ENCODE data around the gene ABLIM2. TPM values are rescaled to one million over a fixed set of nuclear protein-coding genes. Genes with fewer than 3 reads are reported as not detected.

Gene ABLIM2
- polyA plus RNA-seq, 1 donor from 2014 or later = 14.9 TPM

DNA sequence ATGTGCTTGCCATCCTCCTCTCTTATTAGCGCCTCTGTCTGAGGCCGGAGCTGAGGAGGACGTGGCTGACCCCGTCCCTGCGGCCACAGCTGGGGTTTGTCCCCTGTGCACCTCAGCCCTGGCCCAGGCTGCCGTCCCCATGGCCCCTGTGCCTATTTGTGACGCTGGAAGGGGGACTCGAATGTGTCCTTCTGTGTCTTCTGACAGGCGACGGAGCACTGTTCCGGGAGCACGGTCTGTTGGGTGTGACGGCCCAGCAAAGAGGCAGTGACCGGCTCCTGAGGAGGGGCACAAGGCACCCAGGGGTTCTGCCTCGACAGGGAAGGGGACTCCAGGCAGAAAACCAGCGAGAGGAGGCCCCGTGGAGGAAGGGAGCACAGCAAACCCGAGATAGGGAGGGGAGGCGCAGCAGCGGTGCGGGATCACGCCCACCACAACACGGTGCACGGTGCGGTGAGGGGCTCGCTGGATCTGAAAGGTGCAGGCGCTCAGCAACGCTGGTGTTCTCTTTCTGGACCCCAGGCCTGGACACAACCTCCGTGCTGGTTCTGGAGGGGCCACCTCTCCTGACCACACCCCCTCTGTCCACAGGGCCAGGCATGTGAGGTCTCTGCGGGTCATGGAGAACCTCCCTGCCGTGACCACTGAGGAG is 46.1 kb upstream of the ABLIM2 start:
- no peak overlapping the region for H3K9ac ChIP-seq (ENCODE audit: low read length)
- TF ChIP-seq MXI1 (conservative IDR thresholded peaks at IDR 0.05; ENCODE audit: poor library complexity, severe bottlenecking) = no peak
- TF ChIP-seq EP300 (conservative IDR thresholded peaks at IDR 0.05; ENCODE audit: poor library complexity, severe bottlenecking) = no peak
- no peak for TF ChIP-seq SMC3 (conservative IDR thresholded peaks at IDR 0.05; ENCODE audit: poor library complexity)
- no peak for TF ChIP-seq RAD21 (conservative IDR thresholded peaks at IDR 0.05)
- no peak for TF ChIP-seq TAF1 (IDR thresholded peaks at IDR 0.05; ENCODE audit: low read depth)
- TF ChIP-seq EZH2 (IDR thresholded peaks at IDR 0.05; ENCODE audit: borderline replicate concordance, insufficient read depth, low read length, poor library complexity, severe bottlenecking) = no peak
- TF ChIP-seq POLR2AphosphoS5 (IDR thresholded peaks at IDR 0.05) = no peak

DNA sequence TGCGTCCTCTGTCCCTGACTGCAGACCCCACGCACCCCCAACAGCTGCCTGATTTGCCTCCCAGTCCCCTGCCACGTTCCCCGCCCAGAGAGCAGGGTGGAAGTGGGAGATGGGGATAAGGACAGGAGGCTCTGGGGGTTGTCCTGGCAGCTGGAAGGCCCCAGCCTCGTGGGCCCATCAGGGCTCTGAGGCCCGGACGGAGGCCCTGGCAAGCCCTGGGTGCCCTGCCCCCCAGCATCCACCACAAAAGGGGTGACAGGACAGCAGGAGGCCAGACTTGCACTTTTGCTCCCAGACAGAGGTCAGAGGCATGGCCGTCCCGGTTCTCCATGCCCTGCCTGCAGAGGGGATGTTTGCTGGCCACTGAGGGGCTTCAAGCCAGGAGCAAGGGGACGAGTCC is 45.2 kb upstream of the ABLIM2 start:
- no peaks in the 10 kb centered on the region for H3K9me3 ChIP-seq (ENCODE audit: low read length)
- no peak overlapping the region for H3K9ac ChIP-seq (ENCODE audit: low read length)
- no peaks in the 10 kb centered on the region for H3K79me2 ChIP-seq (replicated peaks; ENCODE audit: insufficient read depth, low read length)
- no peak overlapping the region for H3K4me2 ChIP-seq (ENCODE audit: low read length)
- no peaks in the 10 kb centered on the region for H3K9me2 ChIP-seq (ENCODE audit: insufficient read depth, low read length)
- H3F3A ChIP-seq (ENCODE audit: insufficient read depth, low read length, poor library complexity, severe bottlenecking) = no peaks in the 10 kb centered on the region
- no peaks in the 10 kb centered on the region for H3K36me3 ChIP-seq (ENCODE audit: insufficient read depth, low read length)
- H3K27ac ChIP-seq (ENCODE audit: low read length) = no peak overlapping the region
- no peak for TF ChIP-seq SMC3 (conservative IDR thresholded peaks at IDR 0.05; ENCODE audit: poor library complexity)
- no peak for TF ChIP-seq TAF1 (IDR thresholded peaks at IDR 0.05; ENCODE audit: low read depth)
- TF ChIP-seq EP300 (conservative IDR thresholded peaks at IDR 0.05; ENCODE audit: poor library complexity, severe bottlenecking) = no peak
- TF ChIP-seq, protein P1, sequence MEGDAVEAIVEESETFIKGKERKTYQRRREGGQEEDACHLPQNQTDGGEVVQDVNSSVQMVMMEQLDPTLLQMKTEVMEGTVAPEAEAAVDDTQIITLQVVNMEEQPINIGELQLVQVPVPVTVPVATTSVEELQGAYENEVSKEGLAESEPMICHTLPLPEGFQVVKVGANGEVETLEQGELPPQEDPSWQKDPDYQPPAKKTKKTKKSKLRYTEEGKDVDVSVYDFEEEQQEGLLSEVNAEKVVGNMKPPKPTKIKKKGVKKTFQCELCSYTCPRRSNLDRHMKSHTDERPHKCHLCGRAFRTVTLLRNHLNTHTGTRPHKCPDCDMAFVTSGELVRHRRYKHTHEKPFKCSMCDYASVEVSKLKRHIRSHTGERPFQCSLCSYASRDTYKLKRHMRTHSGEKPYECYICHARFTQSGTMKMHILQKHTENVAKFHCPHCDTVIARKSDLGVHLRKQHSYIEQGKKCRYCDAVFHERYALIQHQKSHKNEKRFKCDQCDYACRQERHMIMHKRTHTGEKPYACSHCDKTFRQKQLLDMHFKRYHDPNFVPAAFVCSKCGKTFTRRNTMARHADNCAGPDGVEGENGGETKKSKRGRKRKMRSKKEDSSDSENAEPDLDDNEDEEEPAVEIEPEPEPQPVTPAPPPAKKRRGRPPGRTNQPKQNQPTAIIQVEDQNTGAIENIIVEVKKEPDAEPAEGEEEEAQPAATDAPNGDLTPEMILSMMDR (IDR thresholded peaks at IDR 0.05; ENCODE audit: poor library complexity, severe bottlenecking) = no peak
- TF ChIP-seq MXI1 (conservative IDR thresholded peaks at IDR 0.05; ENCODE audit: poor library complexity, severe bottlenecking) = no peak
- TF ChIP-seq, protein P2, sequence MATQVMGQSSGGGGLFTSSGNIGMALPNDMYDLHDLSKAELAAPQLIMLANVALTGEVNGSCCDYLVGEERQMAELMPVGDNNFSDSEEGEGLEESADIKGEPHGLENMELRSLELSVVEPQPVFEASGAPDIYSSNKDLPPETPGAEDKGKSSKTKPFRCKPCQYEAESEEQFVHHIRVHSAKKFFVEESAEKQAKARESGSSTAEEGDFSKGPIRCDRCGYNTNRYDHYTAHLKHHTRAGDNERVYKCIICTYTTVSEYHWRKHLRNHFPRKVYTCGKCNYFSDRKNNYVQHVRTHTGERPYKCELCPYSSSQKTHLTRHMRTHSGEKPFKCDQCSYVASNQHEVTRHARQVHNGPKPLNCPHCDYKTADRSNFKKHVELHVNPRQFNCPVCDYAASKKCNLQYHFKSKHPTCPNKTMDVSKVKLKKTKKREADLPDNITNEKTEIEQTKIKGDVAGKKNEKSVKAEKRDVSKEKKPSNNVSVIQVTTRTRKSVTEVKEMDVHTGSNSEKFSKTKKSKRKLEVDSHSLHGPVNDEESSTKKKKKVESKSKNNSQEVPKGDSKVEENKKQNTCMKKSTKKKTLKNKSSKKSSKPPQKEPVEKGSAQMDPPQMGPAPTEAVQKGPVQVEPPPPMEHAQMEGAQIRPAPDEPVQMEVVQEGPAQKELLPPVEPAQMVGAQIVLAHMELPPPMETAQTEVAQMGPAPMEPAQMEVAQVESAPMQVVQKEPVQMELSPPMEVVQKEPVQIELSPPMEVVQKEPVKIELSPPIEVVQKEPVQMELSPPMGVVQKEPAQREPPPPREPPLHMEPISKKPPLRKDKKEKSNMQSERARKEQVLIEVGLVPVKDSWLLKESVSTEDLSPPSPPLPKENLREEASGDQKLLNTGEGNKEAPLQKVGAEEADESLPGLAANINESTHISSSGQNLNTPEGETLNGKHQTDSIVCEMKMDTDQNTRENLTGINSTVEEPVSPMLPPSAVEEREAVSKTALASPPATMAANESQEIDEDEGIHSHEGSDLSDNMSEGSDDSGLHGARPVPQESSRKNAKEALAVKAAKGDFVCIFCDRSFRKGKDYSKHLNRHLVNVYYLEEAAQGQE (IDR thresholded peaks at IDR 0.05; ENCODE audit: borderline replicate concordance) = no peak
- no peak for TF ChIP-seq POLR2AphosphoS5 (IDR thresholded peaks at IDR 0.05)
- TF ChIP-seq EZH2 (IDR thresholded peaks at IDR 0.05; ENCODE audit: borderline replicate concordance, insufficient read depth, low read length, poor library complexity, severe bottlenecking) = no peak
- no peak for TF ChIP-seq RAD21 (conservative IDR thresholded peaks at IDR 0.05)
- no peak overlapping the region for H2AFZ ChIP-seq (ENCODE audit: low read depth, low read length)
- no peak overlapping the region for H3K4me3 ChIP-seq (ENCODE audit: low read length)
- H3K27me3 ChIP-seq (ENCODE audit: insufficient read depth, low read depth, low read length) = no peaks in the 10 kb centered on the region
- H4K20me1 ChIP-seq (ENCODE audit: insufficient read depth) = no peaks in the 10 kb centered on the region

More for the DNA sequence above, 46.1 kb upstream of the ABLIM2 start:
- H3F3A ChIP-seq (ENCODE audit: insufficient read depth, low read length, poor library complexity, severe bottlenecking) = no peaks in the 10 kb centered on the region
- no peak overlapping the region for H2AFZ ChIP-seq (ENCODE audit: low read depth, low read length)
- no peaks in the 10 kb centered on the region for H3K36me3 ChIP-seq (ENCODE audit: insufficient read depth, low read length)
- H3K9me2 ChIP-seq (ENCODE audit: insufficient read depth, low read length) = no peaks in the 10 kb centered on the region
- no peak overlapping the region for H3K4me3 ChIP-seq (ENCODE audit: low read length)
- no peak overlapping the region for H3K4me2 ChIP-seq (ENCODE audit: low read length)
- no peaks in the 10 kb centered on the region for H3K9me3 ChIP-seq (ENCODE audit: low read length)
- H3K79me2 ChIP-seq (replicated peaks; ENCODE audit: insufficient read depth, low read length) = no peaks in the 10 kb centered on the region
- no peaks in the 10 kb centered on the region for H4K20me1 ChIP-seq (ENCODE audit: insufficient read depth)
- no peaks in the 10 kb centered on the region for H3K27me3 ChIP-seq (ENCODE audit: insufficient read depth, low read depth, low read length)
- no peak overlapping the region for H3K27ac ChIP-seq (ENCODE audit: low read length)

All from neural cell (in vitro differentiated cells).